ENCODE results near the gene PPM1E. TPM values are rescaled to one million over a fixed set of nuclear protein-coding genes. Genes with fewer than 3 reads are reported as not detected.

Gene PPM1E
- polyA plus RNA-seq, 3 donors: not detected

DNA sequence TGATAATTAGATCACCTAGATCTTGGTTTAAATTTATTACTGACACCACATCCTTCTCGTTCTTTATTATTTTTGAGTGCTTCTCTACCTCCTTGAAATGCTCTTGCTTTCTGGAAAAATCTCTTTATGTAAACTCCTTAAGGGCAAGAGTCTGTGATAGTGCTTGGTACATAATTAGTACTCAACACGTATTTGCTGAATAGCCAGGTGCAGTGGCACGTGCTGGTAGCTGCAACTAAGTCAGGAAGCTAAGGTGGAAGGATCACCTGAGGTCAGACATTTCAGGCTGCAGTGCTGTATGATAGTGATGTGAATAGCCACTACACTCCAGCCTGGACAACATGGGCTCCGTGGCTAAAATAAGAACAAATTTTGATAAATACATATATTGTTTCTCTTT, 63.0 kb downstream of the PPM1E start:
- H3K9ac ChIP-seq (ENCODE audit: insufficient read depth, low read length, poor library complexity, severe bottlenecking): no peak overlapping the region
- peaks cover 0 to 7% of the 10 kb centered on the region in 2 donors for H3K27me3 ChIP-seq (ENCODE audit: control insufficient read depth in 2 of 2, insufficient read depth in 2 of 2, low read length in 2 of 2)
- Mint-ChIP-seq H3K9me3 (peaks cover 0 to 2% (median 0%) of the 10 kb centered on the region in 7 donors), H3K4me1 (no peaks in the 10 kb centered on the region), H3K36me3 (no peaks in the 10 kb centered on the region), H3K4me3 (no peak overlapping the region), H3K27me3 (ENCODE audit: low read depth in 3 of 3) (peaks cover 2 to 12% (median 7%) of the 10 kb centered on the region in 3 donors), H3K27ac (no peak overlapping the region)
- TF ChIP-seq, protein P1, sequence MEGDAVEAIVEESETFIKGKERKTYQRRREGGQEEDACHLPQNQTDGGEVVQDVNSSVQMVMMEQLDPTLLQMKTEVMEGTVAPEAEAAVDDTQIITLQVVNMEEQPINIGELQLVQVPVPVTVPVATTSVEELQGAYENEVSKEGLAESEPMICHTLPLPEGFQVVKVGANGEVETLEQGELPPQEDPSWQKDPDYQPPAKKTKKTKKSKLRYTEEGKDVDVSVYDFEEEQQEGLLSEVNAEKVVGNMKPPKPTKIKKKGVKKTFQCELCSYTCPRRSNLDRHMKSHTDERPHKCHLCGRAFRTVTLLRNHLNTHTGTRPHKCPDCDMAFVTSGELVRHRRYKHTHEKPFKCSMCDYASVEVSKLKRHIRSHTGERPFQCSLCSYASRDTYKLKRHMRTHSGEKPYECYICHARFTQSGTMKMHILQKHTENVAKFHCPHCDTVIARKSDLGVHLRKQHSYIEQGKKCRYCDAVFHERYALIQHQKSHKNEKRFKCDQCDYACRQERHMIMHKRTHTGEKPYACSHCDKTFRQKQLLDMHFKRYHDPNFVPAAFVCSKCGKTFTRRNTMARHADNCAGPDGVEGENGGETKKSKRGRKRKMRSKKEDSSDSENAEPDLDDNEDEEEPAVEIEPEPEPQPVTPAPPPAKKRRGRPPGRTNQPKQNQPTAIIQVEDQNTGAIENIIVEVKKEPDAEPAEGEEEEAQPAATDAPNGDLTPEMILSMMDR (IDR thresholded peaks at IDR 0.05): no peak
- no peaks in the 10 kb centered on the region for H3K9me3 ChIP-seq (replicated peaks in 1 of 2; ENCODE audit: control insufficient read depth in 1 of 2, insufficient read depth in 1 of 2, low read length in 2 of 2)
- H3K27ac ChIP-seq (ENCODE audit: low read depth in 1 of 2, low read length in 2 of 2): no peak overlapping the region
- no peak overlapping the region for H2AFZ ChIP-seq (ENCODE audit: insufficient read depth, low read depth, low read length, poor library complexity, severe bottlenecking)
- 82% methylated on average over 2 of the region's 4 CpGs for WGBS (ENCODE audit: insufficient coverage)
- H3K36me3 ChIP-seq (replicated peaks in 1 of 2; ENCODE audit: control insufficient read depth in 1 of 2, insufficient read depth in 2 of 2, low read length in 2 of 2): no peaks in the 10 kb centered on the region
- no peaks in the 10 kb centered on the region for H3K79me2 ChIP-seq (ENCODE audit: insufficient read depth, low read length)
- intact Hi-C loops (cut with micrococcal nuclease): no loop called here
- no peak overlapping the region for H3K4me2 ChIP-seq (replicated peaks; ENCODE audit: extremely low read depth, low read length, poor library complexity, severe bottlenecking)
- H3K4me3 ChIP-seq (replicated peaks in 1 of 3; ENCODE audit: low read depth in 2 of 3, low read length in 3 of 3): no peak overlapping the region
- H3K4me1 ChIP-seq (ENCODE audit: control insufficient read depth in 1 of 2, insufficient read depth in 2 of 2, low read length in 2 of 2): no peaks in the 10 kb centered on the region
- DNase-seq: no peak
- no peaks in the 10 kb centered on the region for H4K20me1 ChIP-seq (ENCODE audit: insufficient read depth, low read length)

DNA sequence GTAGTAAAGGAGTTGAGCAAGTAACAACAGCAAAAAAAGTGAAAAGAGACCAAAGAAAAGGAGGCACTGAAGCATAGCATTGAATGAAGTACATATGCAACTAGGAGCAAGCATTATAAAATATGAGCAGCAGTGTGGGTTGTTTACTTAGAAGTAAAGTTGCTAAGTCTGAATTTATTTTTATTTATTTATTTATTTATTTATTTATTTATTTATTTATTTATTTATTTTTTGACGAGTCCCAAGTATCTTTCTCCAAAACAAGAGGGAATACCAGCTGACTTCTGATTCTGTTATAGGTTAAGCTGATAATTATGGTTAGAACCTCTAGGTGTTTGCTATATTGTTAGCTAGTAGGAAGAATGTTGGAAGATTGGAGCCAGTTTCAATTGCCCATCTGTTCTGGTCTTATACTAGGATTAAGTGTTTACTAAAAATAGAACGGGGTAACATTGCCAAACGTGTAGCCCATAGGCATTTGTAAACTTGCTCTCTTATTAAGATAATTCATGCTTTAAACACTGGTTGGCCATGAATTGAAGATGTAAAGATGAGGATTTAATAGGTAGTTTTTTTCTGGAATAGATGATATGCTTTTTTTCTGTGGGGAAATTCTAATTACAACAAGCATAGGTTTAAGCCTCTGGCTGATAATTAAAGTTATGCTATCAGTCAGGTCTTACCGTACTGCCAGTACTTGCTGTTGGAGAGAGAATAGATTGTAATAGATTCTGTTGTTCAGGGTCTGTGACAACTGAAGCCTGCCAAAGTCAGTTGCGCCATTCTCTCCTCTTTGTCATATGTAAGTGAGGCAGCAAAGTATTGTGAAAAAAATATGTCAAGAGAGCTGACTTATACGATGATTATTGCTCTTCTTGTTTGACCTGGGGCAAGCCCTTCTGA, 66.7 kb downstream of the PPM1E start:
- Histone ChIP-seq H3K27ac (ENCODE audit: low read depth in 1 of 2, low read length in 2 of 2) (no peak overlapping the region), H3K9ac (ENCODE audit: insufficient read depth, low read length, poor library complexity, severe bottlenecking) (no peak overlapping the region), H3K36me3 (replicated peaks in 1 of 2; ENCODE audit: control insufficient read depth in 1 of 2, insufficient read depth in 2 of 2, low read length in 2 of 2) (no peaks in the 10 kb centered on the region), H3K9me3 (replicated peaks in 1 of 2; ENCODE audit: control insufficient read depth in 1 of 2, insufficient read depth in 1 of 2, low read length in 2 of 2) (no peaks in the 10 kb centered on the region), H4K20me1 (ENCODE audit: insufficient read depth, low read length) (no peaks in the 10 kb centered on the region), H3K27me3 (ENCODE audit: control insufficient read depth in 2 of 2, insufficient read depth in 2 of 2, low read length in 2 of 2) (peaks cover 0 to 7% of the 10 kb centered on the region in 2 donors), H3K4me1 (ENCODE audit: control insufficient read depth in 1 of 2, insufficient read depth in 2 of 2, low read length in 2 of 2) (no peaks in the 10 kb centered on the region), H3K4me3 (replicated peaks in 1 of 3; ENCODE audit: low read depth in 2 of 3, low read length in 3 of 3) (no peak overlapping the region), H2AFZ (ENCODE audit: insufficient read depth, low read depth, low read length, poor library complexity, severe bottlenecking) (no peak overlapping the region), H3K4me2 (replicated peaks; ENCODE audit: extremely low read depth, low read length, poor library complexity, severe bottlenecking) (no peak overlapping the region), H3K79me2 (ENCODE audit: insufficient read depth, low read length) (no peaks in the 10 kb centered on the region)
- H3K4me3 Mint-ChIP-seq: no peak overlapping the region
- 88% methylated on average over 1 of the region's 6 CpGs for WGBS (ENCODE audit: insufficient coverage)
- H3K27ac Mint-ChIP-seq: no peak overlapping the region
- TF ChIP-seq, protein P1 (IDR thresholded peaks at IDR 0.05): no peak
- H3K9me3 Mint-ChIP-seq: peaks cover 0 to 2% (median 0%) of the 10 kb centered on the region in 7 donors
- intact Hi-C loops (cut with micrococcal nuclease): no loop called here
- no peaks in the 10 kb centered on the region for H3K36me3 Mint-ChIP-seq
- H3K27me3 Mint-ChIP-seq (ENCODE audit: low read depth in 3 of 3): peaks cover 15 to 17% (median 16%) of the 10 kb centered on the region in 3 donors
- H3K4me1 Mint-ChIP-seq: no peaks in the 10 kb centered on the region
- no peak for DNase-seq

Measured in CD14-positive monocyte (primary cell).